HepG2 (cell line): ENCODE data around the gene TNFAIP2. TPM values are rescaled to one million over a fixed set of nuclear protein-coding genes. Genes with fewer than 3 reads are reported as not detected.

Experiments used
- ERF ChIP-seq: IDR thresholded peaks from 2 replicates; pipeline ENCODE4 v1.6.1; 2018; ENCODE audit warnings: missing biosample characterization, missing genetic modification reagents
- FOXK1 ChIP-seq: sonication (generic); formaldehyde crosslinking; IDR thresholded peaks from 2 replicates; pipeline ENCODE4 v1.4.0; 2020; ENCODE audit warnings: low read depth, missing genetic modification reagents, borderline replicate concordance
- HDAC2 ChIP-seq: sonication (generic); formaldehyde crosslinking; IDR thresholded peaks from 2 replicates; pipeline ENCODE4 v1.4.0; 2020; ENCODE audit warnings: missing genetic modification reagents
- JUND ChIP-seq: sonication (generic); formaldehyde crosslinking; IDR thresholded peaks from 2 replicates; pipeline ENCODE4 v1.8.0; 2022; ENCODE audit warnings: mild to moderate bottlenecking, missing genetic modification reagents
- KLF16 ChIP-seq, 2 experiments: sonication (generic) in 1 of 2; formaldehyde crosslinking in 1 of 2; IDR thresholded peaks; 2 replicates each; pipeline versions ENCODE4 v1.6.1 to v1.8.0; 2016 to 2023; ENCODE audit warnings: missing genetic modification reagents in 2 of 2, missing compliant biosample characterization in 1 of 2
- MIXL1 ChIP-seq: IDR thresholded peaks from 2 replicates; pipeline ENCODE4 v1.6.1; 2016
- NR2F1 ChIP-seq, 2 experiments: fragments of 450-650 bp in 1 of 2; formaldehyde crosslinking in 1 of 2; IDR thresholded peaks; 2 replicates each; pipeline versions ENCODE4 v1.5.0 to v1.6.1; 2016 to 2020; ENCODE audit warnings: mild to moderate bottlenecking in 1 of 2, missing compliant biosample characterization in 1 of 2, missing genetic modification reagents in 1 of 2, moderate library complexity in 1 of 2
- SKI ChIP-seq: fragments of 450-650 bp; IDR thresholded peaks from one replicate; pipeline ENCODE4 v1.6.1; 2018; ENCODE audit warnings: mild to moderate bottlenecking; ENCODE audit not compliant: partially characterized antibody
- ZNF652 ChIP-seq: IDR thresholded peaks from 2 replicates; pipeline ENCODE4 v1.6.1; 2016; ENCODE audit warnings: low read depth, borderline replicate concordance
- ZNF746 ChIP-seq: sonication (generic); formaldehyde crosslinking; IDR thresholded peaks from 2 replicates; pipeline ENCODE4 v1.8.0; 2022; ENCODE audit warnings: mild to moderate bottlenecking, missing genetic modification reagents
- ZNF781 ChIP-seq: sonication (generic); formaldehyde crosslinking; IDR thresholded peaks from 2 replicates; pipeline ENCODE4 v1.5.1; 2020; ENCODE audit warnings: borderline replicate concordance, mild to moderate bottlenecking, missing genetic modification reagents; ENCODE audit errors: not compliant biosample characterization
- polyA plus RNA-seq, 8 experiments: library from polyadenylated mRNA; depleted of rRNA in 3 of 8; stranded (reverse) in 7 of 8; unstranded in 1 of 8; fragments of >200 nt; fragmentation: Illumina TruSeq in 4 of 8; extraction: Trizol in 4 of 8; gene quantifications; 2 replicates each; pipeline versions ENCODE4 v1.2.1 to v1.2.3, GENCODE V29; 2011 to 2016; ENCODE audit warnings: low read depth in 4 of 8, missing spikeins in 1 of 8, mixed read lengths in 1 of 8; ENCODE audit not compliant: insufficient read depth in 1 of 8
- total RNA-seq, 5 experiments: library from RNA; depleted of rRNA; stranded (reverse); fragments of >200 nt; fragmentation: Illumina TruSeq; extraction: Trizol; gene quantifications; 2 replicates each; pipeline ENCODE4 v1.2.3, GENCODE V29; 2016; ENCODE audit warnings: low read depth in 1 of 5
- TF ChIP-seq, protein P1 (sequence below): IDR thresholded peaks from 2 replicates; pipeline ENCODE4 v1.6.1; 2018; ENCODE audit warnings: missing genetic modification reagents, mild to moderate bottlenecking, missing compliant biosample characterization
- TF ChIP-seq, protein P2 (sequence below): sonication (generic); formaldehyde crosslinking; IDR thresholded peaks from 2 replicates; pipeline ENCODE4 v1.8.0; 2022; ENCODE audit warnings: missing genetic modification reagents, mild to moderate bottlenecking, moderate library complexity, borderline replicate concordance
- TF ChIP-seq, protein P3 (sequence below): sonication (generic); formaldehyde crosslinking; IDR thresholded peaks from 2 replicates; pipeline ENCODE4 v1.8.1; 2022; ENCODE audit warnings: mild to moderate bottlenecking, missing genetic modification reagents
- TF ChIP-seq, protein P4 (sequence below): IDR thresholded peaks from 2 replicates; pipeline ENCODE4 v1.6.1; 2016; ENCODE audit warnings: mild to moderate bottlenecking
- TF ChIP-seq, protein P5 (sequence below): sonication (generic); formaldehyde crosslinking; IDR thresholded peaks from 2 replicates; pipeline ENCODE4 v1.8.0; 2022; ENCODE audit warnings: missing genetic modification reagents, low read depth, mild to moderate bottlenecking, borderline replicate concordance

The TNFAIP2 gene
- total and polyA plus RNA-seq, 2 of the 13 experiments (the other 11 are each of a cell fraction or from before 2014, with no cell fraction given): 0.46 to 1.5 TPM

DNA sequence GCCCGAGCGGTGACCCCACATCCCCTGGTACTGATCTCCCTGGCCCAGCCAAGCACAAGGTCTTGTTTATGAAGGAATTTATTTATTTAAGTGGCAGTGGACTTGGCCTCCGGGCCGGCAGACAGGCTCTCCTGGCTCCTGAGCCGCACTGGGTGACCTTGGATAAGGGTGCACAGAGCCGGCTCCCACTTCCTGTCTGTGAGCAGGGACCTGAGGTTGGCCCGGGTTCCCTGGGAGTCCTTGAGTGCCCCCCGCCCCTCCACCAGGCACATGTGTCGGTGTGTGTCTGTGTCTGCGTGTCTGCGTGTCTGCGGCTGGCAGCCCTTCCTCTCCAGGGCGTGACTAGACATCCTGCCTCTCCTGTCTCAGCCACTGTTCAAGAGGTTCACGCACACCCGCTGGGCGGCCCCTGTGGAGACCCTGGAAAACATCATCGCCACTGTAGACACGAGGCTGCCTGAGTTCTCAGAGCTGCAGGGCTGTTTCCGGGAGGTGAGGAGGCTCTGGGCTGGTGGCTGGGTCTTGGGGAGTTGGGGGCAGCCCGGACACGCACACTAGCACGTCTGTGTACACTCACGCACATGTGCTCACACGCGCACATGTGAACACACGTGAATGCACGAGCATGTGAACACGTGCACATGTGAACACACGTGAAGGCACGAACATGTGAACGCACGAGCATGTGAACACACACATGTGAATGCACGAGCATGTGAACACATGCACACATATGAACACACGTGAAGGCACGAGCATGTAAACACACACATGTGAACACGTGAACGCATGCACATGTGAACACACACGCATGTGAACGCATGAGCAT is 9.3 kb downstream of the TNFAIP2 start (continued):
- TF ChIP-seq ZNF652 (CRISPR knock-in tag) (no peak), MIXL1 (CRISPR knock-in tag) (0 out of 2 replicates have a peak, but pooled peaks have one; percentile 35), SKI (peak; percentile 99), KLF16 (CRISPR knock-in tag; IDR thresholded peaks at IDR 0.05) (peak in 1 of 2 experiments; percentile 43; a peak in 1 of 4 replicates), ZNF746 (CRISPR knock-in tag) (no peak), NR2F1 (CRISPR knock-in tag; IDR thresholded peaks at IDR 0.05) (peak in 1 of 2 experiments; percentile 29; a peak in 1 of 4 replicates), JUND (0 out of 2 replicates have a peak, but pooled peaks have one; percentile 16), ERF (CRISPR knock-in tag) (0 out of 2 replicates have a peak, but pooled peaks have one; percentile 28), FOXK1 (CRISPR knock-in tag) (peak; percentile 84; the same call in 1 of the 2 replicates), HDAC2 (CRISPR knock-in tag) (0 out of 2 replicates have a peak, but pooled peaks have one; percentile 22), ZNF781 (CRISPR knock-in tag) (no peak)
- TF ChIP-seq, protein P1, sequence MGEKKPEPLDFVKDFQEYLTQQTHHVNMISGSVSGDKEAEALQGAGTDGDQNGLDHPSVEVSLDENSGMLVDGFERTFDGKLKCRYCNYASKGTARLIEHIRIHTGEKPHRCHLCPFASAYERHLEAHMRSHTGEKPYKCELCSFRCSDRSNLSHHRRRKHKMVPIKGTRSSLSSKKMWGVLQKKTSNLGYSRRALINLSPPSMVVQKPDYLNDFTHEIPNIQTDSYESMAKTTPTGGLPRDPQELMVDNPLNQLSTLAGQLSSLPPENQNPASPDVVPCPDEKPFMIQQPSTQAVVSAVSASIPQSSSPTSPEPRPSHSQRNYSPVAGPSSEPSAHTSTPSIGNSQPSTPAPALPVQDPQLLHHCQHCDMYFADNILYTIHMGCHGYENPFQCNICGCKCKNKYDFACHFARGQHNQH (CRISPR knock-in tag): peak; percentile 62; the same call in 1 of the 2 replicates
- TF ChIP-seq, protein P2, sequence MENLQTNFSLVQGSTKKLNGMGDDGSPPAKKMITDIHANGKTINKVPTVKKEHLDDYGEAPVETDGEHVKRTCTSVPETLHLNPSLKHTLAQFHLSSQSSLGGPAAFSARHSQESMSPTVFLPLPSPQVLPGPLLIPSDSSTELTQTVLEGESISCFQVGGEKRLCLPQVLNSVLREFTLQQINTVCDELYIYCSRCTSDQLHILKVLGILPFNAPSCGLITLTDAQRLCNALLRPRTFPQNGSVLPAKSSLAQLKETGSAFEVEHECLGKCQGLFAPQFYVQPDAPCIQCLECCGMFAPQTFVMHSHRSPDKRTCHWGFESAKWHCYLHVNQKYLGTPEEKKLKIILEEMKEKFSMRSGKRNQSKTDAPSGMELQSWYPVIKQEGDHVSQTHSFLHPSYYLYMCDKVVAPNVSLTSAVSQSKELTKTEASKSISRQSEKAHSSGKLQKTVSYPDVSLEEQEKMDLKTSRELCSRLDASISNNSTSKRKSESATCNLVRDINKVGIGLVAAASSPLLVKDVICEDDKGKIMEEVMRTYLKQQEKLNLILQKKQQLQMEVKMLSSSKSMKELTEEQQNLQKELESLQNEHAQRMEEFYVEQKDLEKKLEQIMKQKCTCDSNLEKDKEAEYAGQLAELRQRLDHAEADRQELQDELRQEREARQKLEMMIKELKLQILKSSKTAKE: peak; percentile 96
- TF ChIP-seq, protein P3, sequence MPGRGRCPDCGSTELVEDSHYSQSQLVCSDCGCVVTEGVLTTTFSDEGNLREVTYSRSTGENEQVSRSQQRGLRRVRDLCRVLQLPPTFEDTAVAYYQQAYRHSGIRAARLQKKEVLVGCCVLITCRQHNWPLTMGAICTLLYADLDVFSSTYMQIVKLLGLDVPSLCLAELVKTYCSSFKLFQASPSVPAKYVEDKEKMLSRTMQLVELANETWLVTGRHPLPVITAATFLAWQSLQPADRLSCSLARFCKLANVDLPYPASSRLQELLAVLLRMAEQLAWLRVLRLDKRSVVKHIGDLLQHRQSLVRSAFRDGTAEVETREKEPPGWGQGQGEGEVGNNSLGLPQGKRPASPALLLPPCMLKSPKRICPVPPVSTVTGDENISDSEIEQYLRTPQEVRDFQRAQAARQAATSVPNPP: no peak
- TF ChIP-seq, protein P4, sequence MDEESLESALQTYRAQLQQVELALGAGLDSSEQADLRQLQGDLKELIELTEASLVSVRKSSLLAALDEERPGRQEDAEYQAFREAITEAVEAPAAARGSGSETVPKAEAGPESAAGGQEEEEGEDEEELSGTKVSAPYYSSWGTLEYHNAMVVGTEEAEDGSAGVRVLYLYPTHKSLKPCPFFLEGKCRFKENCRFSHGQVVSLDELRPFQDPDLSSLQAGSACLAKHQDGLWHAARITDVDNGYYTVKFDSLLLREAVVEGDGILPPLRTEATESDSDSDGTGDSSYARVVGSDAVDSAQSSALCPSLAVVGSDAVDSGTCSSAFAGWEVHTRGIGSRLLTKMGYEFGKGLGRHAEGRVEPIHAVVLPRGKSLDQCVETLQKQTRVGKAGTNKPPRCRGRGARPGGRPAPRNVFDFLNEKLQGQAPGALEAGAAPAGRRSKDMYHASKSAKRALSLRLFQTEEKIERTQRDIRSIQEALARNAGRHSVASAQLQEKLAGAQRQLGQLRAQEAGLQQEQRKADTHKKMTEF (CRISPR knock-in tag): peak; percentile 75
- TF ChIP-seq, protein P5, sequence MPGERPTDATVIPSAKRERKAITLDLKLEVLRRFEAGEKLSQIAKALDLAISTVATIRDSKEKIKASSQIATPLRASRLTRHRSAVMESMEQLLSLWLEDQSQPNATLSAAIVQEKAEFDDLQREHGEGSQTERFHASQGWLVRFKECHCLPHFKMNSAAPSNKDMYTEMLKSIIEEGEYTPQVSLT (CRISPR knock-in tag): no peak
